Activated CD4-positive, alpha-beta memory T cell treated with anti-CD3 and anti-CD28 coated beads, Interleukin-2, amount 10 ng/mL, durations not matched to agents 7 days and 5 days (primary cell): ENCODE data around the gene RBP7. TPM values are rescaled to one million over a fixed set of nuclear protein-coding genes. Genes with fewer than 3 reads are reported as not detected.

Source experiments
- CTCF ChIA-PET: fragments of 350-600 bp; sonication (Branson Sonifier 250); formaldehyde crosslinking; loops from one replicate; lab custom pipeline; 2021; ENCODE audit warnings: antibody characterized with exemption, inconsistent platforms; lab: Charles Lee
- POLR2A ChIA-PET: fragments of 350-600 bp; sonication (Branson Sonifier 250); formaldehyde crosslinking; loops from one replicate; lab custom pipeline; 2021; ENCODE audit warnings: antibody characterized with exemption; lab: Charles Lee
- DNase-seq: peaks from one replicate; pipeline ENCODE4 v3.0.0-alpha.2; 2020
- H3K27ac Mint-ChIP-seq: one replicate; pipeline ENCODE4 v1.8.0; 2021; ENCODE audit warnings: mild to moderate bottlenecking, mixed read lengths
- H3K27me3 Mint-ChIP-seq: one replicate; pipeline ENCODE4 v1.8.0; 2021; ENCODE audit warnings: mixed read lengths
- H3K36me3 Mint-ChIP-seq: one replicate; pipeline ENCODE4 v1.8.0; 2021; ENCODE audit warnings: low read depth, mixed read lengths
- H3K4me1 Mint-ChIP-seq: one replicate; pipeline ENCODE4 v1.8.0; 2021; ENCODE audit warnings: mixed read lengths
- H3K4me3 Mint-ChIP-seq: one replicate; pipeline ENCODE4 v1.8.0; 2021; ENCODE audit warnings: mild to moderate bottlenecking, mixed read lengths
- H3K9me3 Mint-ChIP-seq: one replicate; pipeline ENCODE4 v1.8.0; 2021; ENCODE audit warnings: mixed read lengths
- total RNA-seq, 2 experiments: library from RNA; stranded (reverse); gene quantifications; one replicate each; pipeline ENCODE4 v1.2.3, GENCODE V29; 2021

RBP7 gene
- total RNA-seq, 2 experiments from 2014 or later = not detected

DNA sequence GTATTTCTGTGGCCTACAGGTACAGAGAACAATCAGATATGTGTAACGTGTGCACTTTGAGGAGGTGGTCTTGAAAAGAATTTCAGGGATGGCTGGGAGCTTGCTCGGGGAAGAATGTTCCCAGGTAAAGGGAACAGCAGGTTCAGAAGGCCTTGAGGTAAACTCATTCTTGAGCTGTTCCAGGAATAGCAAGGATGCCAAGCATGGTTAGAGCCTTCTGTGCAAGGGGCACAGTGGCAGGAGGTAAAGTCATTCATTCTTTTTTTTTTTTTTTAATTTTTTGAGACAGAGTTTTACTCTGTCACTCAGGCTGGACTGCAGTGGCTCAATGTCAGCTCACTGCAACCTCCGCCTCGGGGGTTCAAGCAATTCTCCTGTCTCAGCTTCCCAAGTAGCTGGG is 45.7 kb downstream of the RBP7 start:
- no peak overlapping the region for H3K4me3 Mint-ChIP-seq
- ChIA-PET POLR2A (no interaction called here), CTCF (no interaction called here)
- H3K36me3 Mint-ChIP-seq = peaks cover 4% of the 10 kb centered on the region
- no peak overlapping the region for H3K27ac Mint-ChIP-seq
- peaks cover 4% of the 10 kb centered on the region for H3K4me1 Mint-ChIP-seq
- H3K9me3 Mint-ChIP-seq = no peaks in the 10 kb centered on the region
- H3K27me3 Mint-ChIP-seq = no peaks in the 10 kb centered on the region
- DNase-seq = no peak

GRCh38 chr1:10045480-10046355 is 48.7 kb downstream of the RBP7 start:
- Mint-ChIP-seq H3K4me1 (peaks cover 7% of the 10 kb centered on the region), H3K4me3 (no peak overlapping the region), H3K27ac (no peak overlapping the region), H3K9me3 (no peaks in the 10 kb centered on the region), H3K27me3 (no peaks in the 10 kb centered on the region), H3K36me3 (peaks cover 9% of the 10 kb centered on the region)
- POLR2A ChIA-PET = interaction anchor here (0.5 kb wide), 1 partner anchor 497 kb away, joined by 3 read pairs; no protein-coding TSS in a partner anchor
- no peak for DNase-seq
- CTCF ChIA-PET = no interaction called here

- no peak overlapping the region for H3K4me3 Mint-ChIP-seq
- ChIA-PET POLR2A (interaction anchor here (0.5 kb wide), 1 partner anchor 498 kb away, joined by 3 read pairs; no protein-coding TSS in a partner anchor), CTCF (no interaction called here)
- H3K36me3 Mint-ChIP-seq = peaks cover 9% of the 10 kb centered on the region
- no peaks in the 10 kb centered on the region for H3K9me3 Mint-ChIP-seq
- H3K4me1 Mint-ChIP-seq = peaks cover 7% of the 10 kb centered on the region
- no peak overlapping the region for H3K27ac Mint-ChIP-seq
- no peaks in the 10 kb centered on the region for H3K27me3 Mint-ChIP-seq
- no peak for DNase-seq
Observed at GRCh38 chr1:10046356-10047085, 49.5 kb downstream of the RBP7 start.

- ChIA-PET CTCF (no interaction called here), POLR2A (no interaction called here)
- Mint-ChIP-seq H3K27me3 (no peaks in the 10 kb centered on the region), H3K27ac (no peak overlapping the region), H3K4me3 (no peak overlapping the region), H3K9me3 (no peaks in the 10 kb centered on the region), H3K36me3 (peaks cover 8% of the 10 kb centered on the region), H3K4me1 (peaks cover 6% of the 10 kb centered on the region)
- no peak for DNase-seq
Observed at GRCh38 chr1:10048601-10049000, 51.6 kb downstream of the RBP7 start.

DNA sequence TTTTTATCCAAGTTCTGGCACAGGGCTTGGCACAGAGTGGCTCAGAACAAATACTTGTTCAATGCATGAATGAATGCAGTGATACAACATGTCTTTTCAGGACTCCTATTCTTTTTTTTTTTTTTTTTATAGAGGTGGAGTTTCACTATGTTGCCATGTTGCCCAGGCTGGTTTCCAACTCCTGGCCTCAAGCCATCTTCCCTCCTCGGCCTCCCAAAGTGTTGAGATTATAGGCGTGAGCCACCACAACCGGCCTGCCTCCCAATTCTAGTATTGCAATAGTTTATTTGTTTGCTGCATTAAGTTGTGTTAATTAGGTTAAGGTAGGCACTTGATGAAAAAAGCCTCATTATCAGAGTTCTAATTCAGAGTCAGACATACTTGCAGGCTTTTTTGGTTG is 53.6 kb downstream of the RBP7 start:
- ChIA-PET CTCF (no interaction called here), POLR2A (no interaction called here)
- DNase-seq = no peak
- Mint-ChIP-seq H3K4me1 (peaks cover 7% of the 10 kb centered on the region), H3K27ac (no peak overlapping the region), H3K36me3 (peaks cover 13% of the 10 kb centered on the region), H3K27me3 (no peaks in the 10 kb centered on the region), H3K4me3 (no peak overlapping the region), H3K9me3 (no peaks in the 10 kb centered on the region)

- no peak for DNase-seq
- ChIA-PET CTCF (no interaction called here), POLR2A (no interaction called here)
- H3K4me3 Mint-ChIP-seq = no peak overlapping the region
- peaks cover 13% of the 10 kb centered on the region for H3K36me3 Mint-ChIP-seq
- peaks cover 8% of the 10 kb centered on the region for H3K4me1 Mint-ChIP-seq
- H3K27ac Mint-ChIP-seq = no peak overlapping the region
- no peaks in the 10 kb centered on the region for H3K27me3 Mint-ChIP-seq
- no peaks in the 10 kb centered on the region for H3K9me3 Mint-ChIP-seq
Observed at GRCh38 chr1:10051656-10052055, 54.6 kb downstream of the RBP7 start.

DNA sequence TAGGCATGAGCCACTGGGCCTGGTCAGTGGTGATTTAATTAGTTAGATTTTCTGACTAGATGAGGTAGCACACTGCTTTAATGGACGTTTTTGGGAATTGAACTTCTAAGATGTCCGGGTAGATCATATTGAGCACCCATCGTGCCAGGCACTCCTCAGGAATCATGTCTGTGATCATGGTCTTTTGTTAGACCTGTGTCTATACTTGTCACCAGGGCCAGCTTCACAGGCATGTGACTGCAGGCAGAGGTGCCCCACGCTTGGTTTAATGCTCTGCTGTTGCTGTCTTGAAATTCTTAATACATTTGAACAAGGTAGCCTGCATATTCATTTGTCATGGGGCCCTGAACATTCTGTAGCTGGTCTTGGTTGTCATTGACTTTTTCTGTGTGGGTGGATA is 55.3 kb downstream of the RBP7 start:
- no peak for DNase-seq
- Mint-ChIP-seq H3K4me1 (peaks cover 8% of the 10 kb centered on the region), H3K9me3 (no peaks in the 10 kb centered on the region), H3K4me3 (no peak overlapping the region), H3K27me3 (no peaks in the 10 kb centered on the region), H3K36me3 (peaks cover 13% of the 10 kb centered on the region), H3K27ac (no peak overlapping the region)
- CTCF ChIA-PET = no interaction called here
- POLR2A ChIA-PET = no interaction called here

DNA sequence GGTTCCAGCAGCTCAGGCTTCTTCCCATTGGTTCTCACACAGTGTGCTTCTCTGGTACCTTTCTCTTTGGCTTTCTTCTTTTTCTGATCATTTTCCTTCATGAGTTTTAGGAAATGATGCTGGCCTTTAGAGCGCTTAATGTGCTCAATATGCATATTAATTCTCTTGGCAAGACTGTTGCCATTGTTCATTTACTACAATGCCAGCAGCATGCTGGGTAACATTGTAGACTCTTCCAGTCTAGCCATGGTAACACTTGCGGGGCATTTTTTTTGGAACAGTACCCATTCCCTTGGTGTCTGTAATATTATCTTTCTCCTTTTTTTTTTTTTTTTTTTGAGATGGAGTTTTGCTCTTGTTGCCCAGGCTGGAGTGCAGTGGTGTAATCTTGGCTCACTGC is 57.4 kb downstream of the RBP7 start:
- H3K4me3 Mint-ChIP-seq = no peak overlapping the region
- POLR2A ChIA-PET = no interaction called here
- peaks cover 4% of the 10 kb centered on the region for H3K4me1 Mint-ChIP-seq
- DNase-seq = no peak
- no peaks in the 10 kb centered on the region for H3K27me3 Mint-ChIP-seq
- H3K9me3 Mint-ChIP-seq = no peaks in the 10 kb centered on the region
- H3K27ac Mint-ChIP-seq = no peak overlapping the region
- CTCF ChIA-PET = interaction anchor here (0.7 kb wide), 1 partner anchor 40 kb away, joined by 3 read pairs; no protein-coding TSS in a partner anchor
- H3K36me3 Mint-ChIP-seq = peaks cover 11% of the 10 kb centered on the region

DNA sequence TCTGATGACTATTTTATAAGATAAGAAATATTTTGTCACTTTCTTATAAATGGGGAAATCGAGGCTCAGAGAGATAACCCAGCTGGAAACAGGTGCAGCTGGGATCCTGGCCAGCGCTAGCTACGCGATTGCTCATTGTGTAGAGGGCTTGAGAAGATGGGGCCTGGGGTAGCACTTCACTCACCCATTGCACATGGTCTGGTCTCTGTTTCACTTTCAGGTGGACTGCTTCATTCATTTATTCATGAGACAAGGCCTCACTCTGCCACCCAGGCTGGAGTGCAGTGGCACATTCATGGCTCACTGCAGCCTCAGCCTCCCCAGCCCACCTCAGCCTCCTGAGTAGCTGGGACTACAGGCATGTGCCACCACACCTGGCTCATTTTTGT is 59.6 kb downstream of the RBP7 start:
- no peak for DNase-seq
- no peaks in the 10 kb centered on the region for H3K27me3 Mint-ChIP-seq
- peaks cover 4% of the 10 kb centered on the region for H3K4me1 Mint-ChIP-seq
- no peak overlapping the region for H3K4me3 Mint-ChIP-seq
- CTCF ChIA-PET = no interaction called here
- no peak overlapping the region for H3K27ac Mint-ChIP-seq
- peaks cover 9% of the 10 kb centered on the region for H3K36me3 Mint-ChIP-seq
- no peaks in the 10 kb centered on the region for H3K9me3 Mint-ChIP-seq
- POLR2A ChIA-PET = no interaction called here

- no peak overlapping the region for H3K4me3 Mint-ChIP-seq
- POLR2A ChIA-PET = no interaction called here
Observed at GRCh38 chr1:10057343-10057742, 60.3 kb downstream of the RBP7 start.

GRCh38 chr1:10057796-10058195 is 60.8 kb downstream of the RBP7 start:
- ChIA-PET CTCF (interaction anchor here (0.7 kb wide), 1 partner anchor 181 kb away, joined by 5 read pairs; no protein-coding TSS in a partner anchor), POLR2A (no interaction called here)
- no peak overlapping the region for H3K27ac Mint-ChIP-seq

More at GRCh38 chr1:10057343-10057742, 60.3 kb downstream of the RBP7 start:
- Mint-ChIP-seq H3K27me3 (no peaks in the 10 kb centered on the region), H3K4me1 (peaks cover 4% of the 10 kb centered on the region), H3K36me3 (peaks cover 9% of the 10 kb centered on the region), H3K9me3 (no peaks in the 10 kb centered on the region), H3K27ac (no peak overlapping the region)
- DNase-seq = no peak
- CTCF ChIA-PET = interaction anchor here (0.7 kb wide), 1 partner anchor 180 kb away, joined by 5 read pairs; no protein-coding TSS in a partner anchor

DNA sequence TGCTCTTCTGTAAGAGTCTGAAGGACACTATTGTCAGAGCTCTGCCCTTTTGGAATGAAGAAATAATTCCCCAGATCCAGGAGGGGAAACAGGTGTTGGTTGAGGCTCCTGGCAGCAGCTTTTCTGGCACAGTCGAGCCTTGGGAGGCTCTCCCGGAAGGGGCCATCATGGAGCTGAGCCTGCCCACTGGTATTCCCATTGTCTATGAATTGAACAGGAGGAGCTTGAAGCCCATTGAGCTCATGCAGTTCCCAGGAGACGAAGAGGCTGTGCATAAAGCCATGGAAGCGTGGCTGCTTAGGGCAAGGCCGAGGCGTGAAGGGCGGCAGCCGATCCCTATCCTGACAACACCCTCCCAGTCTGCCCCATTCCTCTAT is 62.3 kb downstream of the RBP7 start:
- POLR2A ChIA-PET = no interaction called here
- H3K9me3 Mint-ChIP-seq = no peaks in the 10 kb centered on the region
- no peak overlapping the region for H3K27ac Mint-ChIP-seq
- DNase-seq = no peak
- peaks cover 10% of the 10 kb centered on the region for H3K4me1 Mint-ChIP-seq
- peaks cover 4% of the 10 kb centered on the region for H3K36me3 Mint-ChIP-seq
- CTCF ChIA-PET = no interaction called here
- H3K4me3 Mint-ChIP-seq = no peak overlapping the region
- no peaks in the 10 kb centered on the region for H3K27me3 Mint-ChIP-seq

More at GRCh38 chr1:10057796-10058195, 60.8 kb downstream of the RBP7 start:
- no peaks in the 10 kb centered on the region for H3K27me3 Mint-ChIP-seq
- H3K4me3 Mint-ChIP-seq = no peak overlapping the region
- DNase-seq = no peak
- peaks cover 9% of the 10 kb centered on the region for H3K36me3 Mint-ChIP-seq
- peaks cover 4% of the 10 kb centered on the region for H3K4me1 Mint-ChIP-seq
- H3K9me3 Mint-ChIP-seq = no peaks in the 10 kb centered on the region
